H1 (cell line): Measurements from ENCODE around the gene HTRA1. TPM values are rescaled to one million over a fixed set of nuclear protein-coding genes. Genes with fewer than 3 reads are reported as not detected.

Source experiments
- BACH1 ChIP-seq: IDR thresholded peaks from 2 replicates; pipeline ENCODE4 v1.6.1; 2012; ENCODE audit warnings: low read length, improper control_type of control experiment
- CREB1 ChIP-seq: IDR thresholded peaks from 2 replicates; pipeline ENCODE4 v1.6.1; 2012; ENCODE audit warnings: inconsistent platforms
- EP300 ChIP-seq, 2 experiments: IDR thresholded peaks; 1 replicate in 1 of 2; 2 replicates in 1 of 2; pipeline ENCODE4 v1.6.1; 2011 to 2012; ENCODE audit warnings: low read depth in 2 of 2, low read length in 2 of 2, mild to moderate bottlenecking in 2 of 2, borderline replicate concordance in 1 of 2, inconsistent platforms in 1 of 2, moderate library complexity in 1 of 2
- NANOG ChIP-seq: IDR thresholded peaks from 2 replicates; pipeline ENCODE4 v1.6.1; 2011; ENCODE audit warnings: low read length, low read depth, mild to moderate bottlenecking, inconsistent platforms; ENCODE audit not compliant: insufficient read depth, poor library complexity, severe bottlenecking
- POU5F1 ChIP-seq: IDR thresholded peaks from 2 replicates; pipeline ENCODE4 v1.6.1; 2011; ENCODE audit warnings: low read depth, mild to moderate bottlenecking, low read length, moderate library complexity
- SIRT6 ChIP-seq: IDR thresholded peaks from one replicate; pipeline ENCODE4 v1.7.1; 2012; ENCODE audit warnings: low read length, inconsistent platforms
- SIX5 ChIP-seq: IDR thresholded peaks from 2 replicates; pipeline ENCODE4 v1.6.1; 2011; ENCODE audit warnings: mild to moderate bottlenecking, low read depth, low read length
- TAF1 ChIP-seq: IDR thresholded peaks from 2 replicates; pipeline ENCODE4 v1.6.1; 2011; ENCODE audit warnings: mild to moderate bottlenecking, low read depth, low read length
- TBP ChIP-seq: IDR thresholded peaks from 2 replicates; pipeline ENCODE4 v1.6.1; 2011; ENCODE audit warnings: low read depth, low read length, improper control_type of control experiment
- polyA plus RNA-seq, 7 experiments: library from polyadenylated mRNA; depleted of rRNA in 3 of 7; stranded (reverse) in 5 of 7; unstranded in 2 of 7; fragments of >200 nt in 5 of 7; fragments of 200-250 nt in 2 of 7; gene quantifications; 1 replicate in 5 of 7; 2 replicates in 1 of 7; 4 replicates in 1 of 7; pipeline versions ENCODE4 v1.2.1 to v1.2.3, GENCODE V29; 2011 to 2013; ENCODE audit warnings: missing spikeins in 2 of 7, mixed read lengths in 2 of 7
- total RNA-seq: library from RNA; stranded (reverse); fragmentation: NEBNext Ultra II Directional; extraction: Animal tissue kit (Norgen Biotek cat#: 25700); gene quantifications from 2 replicates; pipeline ENCODE4 v1.2.1, GENCODE V29; 2021

HTRA1 gene
- total and polyA plus RNA-seq, 2 of the 8 experiments (the other 6 are each of a cell fraction or from before 2014, with no cell fraction given) = 15.8 to 20.1 TPM

GRCh38 chr10:122503886-122504609 lies 42.7 kb downstream of the HTRA1 start (continued):
- TF ChIP-seq NANOG (no peak), BACH1 (no peak), TBP (no peak), TAF1 (no peak), POU5F1 (no peak), CREB1 (no peak), SIRT6 (no peak), SIX5 (no peak), EP300 (IDR thresholded peaks at IDR 0.05; ENCODE audit: borderline replicate concordance in 1 of 2, low read depth in 2 of 2, low read length in 2 of 2) (no peak)
- TF ChIP-seq, all 59 proteins: peak for 0
